Measurements from ENCODE around the gene STK11IP. TPM values are rescaled to one million over a fixed set of nuclear protein-coding genes. Genes with fewer than 3 reads are reported as not detected.

The STK11IP gene
- total RNA-seq, 1 experiment from 2014 or later: 45.0 TPM

DNA sequence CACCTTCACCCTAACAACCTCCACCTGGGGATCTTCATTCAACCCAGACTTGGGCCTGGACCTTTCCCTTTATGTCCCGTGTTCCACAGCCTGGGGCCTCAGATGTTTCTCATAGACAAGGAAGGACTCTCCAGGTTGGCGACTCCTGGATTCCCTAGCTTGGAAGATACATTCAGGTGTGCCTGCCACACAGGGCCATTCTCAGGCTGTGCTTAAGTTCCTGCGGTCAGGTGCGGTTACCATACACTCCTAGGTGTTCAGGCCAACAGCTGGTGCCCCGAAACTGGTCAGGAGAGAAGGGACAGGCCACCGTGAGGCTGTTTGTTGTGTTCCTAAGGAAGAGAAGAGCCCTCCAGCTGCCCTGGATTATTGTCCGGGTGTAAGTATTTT, 45.4 kb downstream of the STK11IP start:
- POLR2A ChIA-PET: no interaction called here

More for the DNA sequence above, 45.4 kb downstream of the STK11IP start:
- no peaks in the 10 kb centered on the region for H3K9me3 ChIP-seq (ENCODE audit: control insufficient read depth in 1 of 2, insufficient read depth in 1 of 2, low read depth in 1 of 2, low read length in 2 of 2)
- 0 out of 2 replicates have a peak overlapping the region, but pooled peaks have one; percentile 24 for H3K9ac ChIP-seq (ENCODE audit: low read length)
- intact Hi-C loops (cut with micrococcal nuclease): loop anchor here (10.0 kb wide), 1 partner anchor 238 kb away; no protein-coding TSS in a partner anchor
- no TSS peak for BruUV-seq (replicated peaks)
- H3K27me3 ChIP-seq (ENCODE audit: insufficient read depth, low read length): no peaks in the 10 kb centered on the region
- H3K79me2 ChIP-seq (ENCODE audit: insufficient read depth, low read length): no peaks in the 10 kb centered on the region
- peak overlapping the region; percentile 58 for H3K4me2 ChIP-seq (ENCODE audit: low read length)
- no peak for TF ChIP-seq EGR1 (IDR thresholded peaks at IDR 0.05; ENCODE audit: low read depth)
- TF ChIP-seq SP1 (IDR thresholded peaks at IDR 0.05; ENCODE audit: low read depth): no peak
- no peak for TF ChIP-seq RAD21 (IDR thresholded peaks at IDR 0.05; ENCODE audit: low read depth)
- no peak for TF ChIP-seq ELF1 (IDR thresholded peaks at IDR 0.05; ENCODE audit: borderline replicate concordance, low read depth)
- TF ChIP-seq, protein P1, sequence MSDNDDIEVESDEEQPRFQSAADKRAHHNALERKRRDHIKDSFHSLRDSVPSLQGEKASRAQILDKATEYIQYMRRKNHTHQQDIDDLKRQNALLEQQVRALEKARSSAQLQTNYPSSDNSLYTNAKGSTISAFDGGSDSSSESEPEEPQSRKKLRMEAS (IDR thresholded peaks at IDR 0.05): no peak
- TF ChIP-seq EZH2 (IDR thresholded peaks at IDR 0.05): no peak
- no peak for TF ChIP-seq CEBPB (IDR thresholded peaks at IDR 0.05; ENCODE audit: low read depth)
- TF ChIP-seq ZNF274 (IDR thresholded peaks at IDR 0.05; ENCODE audit: low read depth, low read length): no peak
- no peak for TF ChIP-seq ZFX (IDR thresholded peaks at IDR 0.05)
- TF ChIP-seq, protein P2, sequence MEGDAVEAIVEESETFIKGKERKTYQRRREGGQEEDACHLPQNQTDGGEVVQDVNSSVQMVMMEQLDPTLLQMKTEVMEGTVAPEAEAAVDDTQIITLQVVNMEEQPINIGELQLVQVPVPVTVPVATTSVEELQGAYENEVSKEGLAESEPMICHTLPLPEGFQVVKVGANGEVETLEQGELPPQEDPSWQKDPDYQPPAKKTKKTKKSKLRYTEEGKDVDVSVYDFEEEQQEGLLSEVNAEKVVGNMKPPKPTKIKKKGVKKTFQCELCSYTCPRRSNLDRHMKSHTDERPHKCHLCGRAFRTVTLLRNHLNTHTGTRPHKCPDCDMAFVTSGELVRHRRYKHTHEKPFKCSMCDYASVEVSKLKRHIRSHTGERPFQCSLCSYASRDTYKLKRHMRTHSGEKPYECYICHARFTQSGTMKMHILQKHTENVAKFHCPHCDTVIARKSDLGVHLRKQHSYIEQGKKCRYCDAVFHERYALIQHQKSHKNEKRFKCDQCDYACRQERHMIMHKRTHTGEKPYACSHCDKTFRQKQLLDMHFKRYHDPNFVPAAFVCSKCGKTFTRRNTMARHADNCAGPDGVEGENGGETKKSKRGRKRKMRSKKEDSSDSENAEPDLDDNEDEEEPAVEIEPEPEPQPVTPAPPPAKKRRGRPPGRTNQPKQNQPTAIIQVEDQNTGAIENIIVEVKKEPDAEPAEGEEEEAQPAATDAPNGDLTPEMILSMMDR (IDR thresholded peaks at IDR 0.05 in 2 of 3, conservative IDR thresholded peaks at IDR 0.05 in 1 of 3; ENCODE audit: borderline replicate concordance in 1 of 3, insufficient read depth in 1 of 3, low read depth in 2 of 3, low read length in 2 of 3): no peak
- no peak for TF ChIP-seq ZBTB33 (IDR thresholded peaks at IDR 0.05; ENCODE audit: extremely low read depth, insufficient replicate concordance, low read length)
- TF ChIP-seq YY1 (IDR thresholded peaks at IDR 0.05; ENCODE audit: extremely low read depth, insufficient replicate concordance, low read depth, low read length): no peak
- TF ChIP-seq POLR2A (IDR thresholded peaks at IDR 0.05; ENCODE audit: borderline replicate concordance, extremely low read depth, insufficient read depth, insufficient read length): no peak
- no peak for TF ChIP-seq JUND (IDR thresholded peaks at IDR 0.05)
- H3K27ac ChIP-seq (ENCODE audit: low read depth, low read length): peak overlapping the region; percentile 47
- H3K4me3 ChIP-seq (replicated peaks in 1 of 2; ENCODE audit: low read depth in 1 of 2, low read length in 2 of 2): no peak overlapping the region
- H3K36me3 ChIP-seq (ENCODE audit: control insufficient read depth in 1 of 2, insufficient read depth in 2 of 2, low read length in 2 of 2): peaks cover 2 to 12% of the 10 kb centered on the region in 2 experiments; a peak in 2 of 4 replicates
- peaks cover 24 to 56% of the 10 kb centered on the region in 2 experiments for H3K4me1 ChIP-seq (ENCODE audit: control insufficient read depth in 1 of 2, insufficient read depth in 2 of 2, low read length in 2 of 2)
- H3K9me2 ChIP-seq (ENCODE audit: insufficient read depth): no peaks in the 10 kb centered on the region
- RAD21 ChIA-PET (ENCODE audit: low non-redundant PET in 1 of 2, low total read pairs in 2 of 2, uncharacterized antibody in 2 of 2, unreplicated experiment in 2 of 2): no interaction called here
- DNase-seq (ENCODE audit: low read depth, low spot score) (no peak), ATAC-seq (no peak)
- H2AFZ ChIP-seq (ENCODE audit: low read depth, low read length, poor library complexity, severe bottlenecking): no peak overlapping the region
- no peaks in the 10 kb centered on the region for H4K20me1 ChIP-seq (ENCODE audit: insufficient read depth)
- CTCF ChIA-PET: interaction anchor here (0.6 to 3.3 kb wide), 4 partner anchors 46 to 113 kb away, joined by 3 to 16 read pairs (median 4); no protein-coding TSS in a partner anchor

All from HCT116 (cell line).